Neuronal stem cell (in vitro differentiated cells): ENCODE data around the gene ARHGAP24.

Experiments used
- DNase-seq: peaks from one replicate; pipeline ENCODE4 v3.0.0-alpha.2; 2013; ENCODE audit warnings: low spot score
- H2AFZ ChIP-seq: one replicate; pipeline ENCODE4 v1.6.1; 2013; ENCODE audit warnings: mild to moderate bottlenecking, low read length, inconsistent platforms
- H2AK5ac ChIP-seq: 2 replicates; pipeline ENCODE4 v1.6.1; 2013; ENCODE audit warnings: low read depth, mild to moderate bottlenecking, inconsistent platforms, low read length, moderate library complexity, mixed read lengths
- H2BK120ac ChIP-seq: 2 replicates; pipeline ENCODE4 v1.6.1; 2013; ENCODE audit warnings: low read depth, mild to moderate bottlenecking, inconsistent platforms, low read length, moderate library complexity, mixed read lengths
- H2BK12ac ChIP-seq: one replicate; pipeline ENCODE4 v1.6.1; 2013; ENCODE audit warnings: low read length, inconsistent platforms
- H2BK15ac ChIP-seq: 2 replicates; pipeline ENCODE4 v1.6.1; 2013; ENCODE audit warnings: mild to moderate bottlenecking, low read length, inconsistent platforms, mixed read lengths
- H2BK5ac ChIP-seq: one replicate; pipeline ENCODE4 v1.6.1; 2013; ENCODE audit warnings: inconsistent platforms, mild to moderate bottlenecking, low read length, moderate library complexity
- H3K14ac ChIP-seq: one replicate; pipeline ENCODE4 v1.6.1; 2013; ENCODE audit warnings: low read length, inconsistent platforms
- H3K18ac ChIP-seq: 2 replicates; pipeline ENCODE4 v1.6.1; 2013; ENCODE audit warnings: low read length, inconsistent platforms
- H3K23ac ChIP-seq: 2 replicates; pipeline ENCODE4 v1.6.1; 2013; ENCODE audit warnings: low read depth, mild to moderate bottlenecking, mixed read lengths, low read length, inconsistent platforms; ENCODE audit not compliant: poor library complexity
- H3K27ac ChIP-seq: replicated peaks from 3 replicates; pipeline ENCODE4 v1.5.1; 2013; ENCODE audit warnings: low read length, inconsistent platforms
- H3K27me3 ChIP-seq, 3 experiments: 2 replicates each; pipeline ENCODE4 v1.6.1; 2013; ENCODE audit warnings: low read length in 3 of 3, mild to moderate bottlenecking in 2 of 3, inconsistent platforms in 1 of 3, low read depth in 1 of 3, mixed read lengths in 1 of 3, moderate library complexity in 1 of 3; ENCODE audit not compliant: control insufficient read depth in 3 of 3, insufficient read depth in 3 of 3
- H3K36me3 ChIP-seq, 2 donors: replicated peaks in 1 of 2; 2 replicates each; pipeline ENCODE4 v1.6.1; 2013; ENCODE audit warnings: low read length in 2 of 2; ENCODE audit not compliant: control insufficient read depth in 2 of 2, insufficient read depth in 2 of 2
- H3K4ac ChIP-seq: 2 replicates; pipeline ENCODE4 v1.6.1; 2013; ENCODE audit warnings: inconsistent platforms, mild to moderate bottlenecking, low read length, moderate library complexity
- H3K4me1 ChIP-seq, 2 donors: 1 replicate in 1 of 2; 2 replicates in 1 of 2; pipeline ENCODE4 v1.6.1; 2013; ENCODE audit warnings: low read length in 2 of 2, low read depth in 1 of 2; ENCODE audit not compliant: control insufficient read depth in 2 of 2, insufficient read depth in 1 of 2
- H3K4me2 ChIP-seq: one replicate; pipeline ENCODE4 v1.6.1; 2013; ENCODE audit warnings: mild to moderate bottlenecking, low read length, inconsistent platforms; ENCODE audit not compliant: insufficient read depth, poor library complexity, severe bottlenecking
- H3K4me3 ChIP-seq, 2 donors: 2 replicates each; pipeline ENCODE4 v1.5.1; 2013; ENCODE audit warnings: low read length in 2 of 2, mild to moderate bottlenecking in 2 of 2, inconsistent platforms in 1 of 2, moderate library complexity in 1 of 2
- H3K79me1 ChIP-seq: one replicate; pipeline ENCODE4 v1.6.1; 2013; ENCODE audit warnings: low read depth, mild to moderate bottlenecking, inconsistent platforms, low read length, moderate library complexity
- H3K9ac ChIP-seq: one replicate; pipeline ENCODE4 v1.6.1; 2013; ENCODE audit warnings: mild to moderate bottlenecking, low read depth, low read length, inconsistent platforms; ENCODE audit not compliant: poor library complexity
- H3K9me3 ChIP-seq, 2 donors: replicated peaks in 1 of 2; 2 replicates each; pipeline versions ENCODE3 to v1.6.1; 2013; ENCODE audit warnings: low read length in 2 of 2, mild to moderate bottlenecking in 2 of 2, inconsistent platforms in 1 of 2, low read depth in 1 of 2, mixed read lengths in 1 of 2, moderate library complexity in 1 of 2; ENCODE audit not compliant: control insufficient read depth in 2 of 2, insufficient read depth in 1 of 2
- H4K8ac ChIP-seq: one replicate; pipeline ENCODE4 v1.6.1; 2013; ENCODE audit warnings: low read depth, mild to moderate bottlenecking, inconsistent platforms, low read length, moderate library complexity
- H4K91ac ChIP-seq: one replicate; pipeline ENCODE4 v1.6.1; 2013; ENCODE audit warnings: low read length, low read depth, mild to moderate bottlenecking, inconsistent platforms; ENCODE audit not compliant: poor library complexity
- WGBS, 2 donors: extraction: QIAGEN DNeasy Blood & Tissue Kit; methylation state at CpG; one replicate each; pipeline ENCODE4 v1.1.7; 2013; ENCODE audit warnings: missing lambda C conversion rate in 2 of 2, mixed read lengths in 1 of 2; ENCODE audit not compliant: insufficient read length in 2 of 2, insufficient replicate concordance in 1 of 2; ENCODE audit errors: extremely low coverage in 2 of 2; 5-methylcytosine and 5-hydroxymethylcytosine counted together

ARHGAP24 gene

DNA sequence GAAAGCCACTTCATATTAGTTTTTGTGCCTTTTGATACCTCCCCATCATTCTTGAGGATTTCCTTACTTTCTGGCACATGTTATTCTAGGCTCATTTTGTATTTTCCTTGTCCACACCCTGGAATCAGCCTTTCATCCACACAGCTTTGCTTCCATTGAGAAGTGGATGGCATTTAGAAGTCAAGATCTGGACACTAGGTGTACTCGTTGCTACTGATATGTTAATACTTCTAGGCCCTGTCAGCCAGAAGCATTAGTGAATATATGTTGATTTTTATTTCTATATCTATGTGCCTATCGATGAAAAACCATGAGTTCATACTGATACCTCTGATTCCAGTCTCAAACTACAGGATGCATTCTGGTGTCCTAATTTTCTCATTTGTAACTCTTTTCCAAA lies 73.2 kb downstream of the ARHGAP24 start:
- H4K8ac ChIP-seq: no peak overlapping the region
- H2BK120ac ChIP-seq: no peak overlapping the region
- no peaks in the 10 kb centered on the region for H3K27me3 ChIP-seq
- no peak overlapping the region for H3K9ac ChIP-seq
- no peaks in the 10 kb centered on the region for H3K79me1 ChIP-seq
- no peak overlapping the region for H2AK5ac ChIP-seq
- H3K4me1 ChIP-seq: peaks cover 0 to 3% of the 10 kb centered on the region in 2 donors
- H2BK12ac ChIP-seq: no peak overlapping the region
- H3K14ac ChIP-seq: no peak overlapping the region
- no peak overlapping the region for H2BK15ac ChIP-seq
- H3K9me3 ChIP-seq: no peaks in the 10 kb centered on the region
- no peak overlapping the region for H3K4me2 ChIP-seq
- no peak overlapping the region for H2BK5ac ChIP-seq
- no peak overlapping the region for H3K4ac ChIP-seq
- H4K91ac ChIP-seq: no peak overlapping the region
- H3K27ac ChIP-seq: no peak overlapping the region
- no peaks in the 10 kb centered on the region for H3K36me3 ChIP-seq
- no peak overlapping the region for H3K4me3 ChIP-seq
- H3K23ac ChIP-seq: no peak overlapping the region
- DNase-seq: no peak
- no peak overlapping the region for H2AFZ ChIP-seq
- no peak overlapping the region for H3K18ac ChIP-seq
- WGBS, 2 donors: no CpG with 5 or more reads among the region's 2 CpGs

DNA sequence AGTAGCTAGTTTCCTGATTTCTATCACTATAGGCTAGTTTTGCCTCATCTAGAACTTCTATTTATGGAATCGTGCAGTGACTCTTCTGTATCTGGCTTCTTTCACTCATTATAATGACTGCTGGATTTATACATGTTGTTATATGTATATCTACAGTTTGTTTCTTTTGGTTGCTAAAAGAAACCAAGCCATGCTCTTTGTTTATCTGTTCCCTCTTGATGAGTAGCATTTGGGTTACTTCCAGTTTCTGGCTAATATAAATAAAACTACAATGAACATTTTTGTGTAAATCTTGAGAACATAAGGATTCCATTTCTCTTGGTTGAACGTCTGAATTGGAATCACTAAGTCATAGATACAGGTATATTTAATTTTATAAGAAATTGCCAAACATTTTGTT lies 73.9 kb downstream of the ARHGAP24 start:
- Histone ChIP-seq H3K27me3 (no peaks in the 10 kb centered on the region), H3K27ac (no peak overlapping the region), H3K4me3 (no peak overlapping the region), H3K18ac (no peak overlapping the region), H3K4me2 (no peak overlapping the region), H2BK12ac (no peak overlapping the region), H2BK5ac (no peak overlapping the region), H3K4ac (no peak overlapping the region), H4K91ac (no peak overlapping the region), H3K79me1 (no peaks in the 10 kb centered on the region), H3K36me3 (no peaks in the 10 kb centered on the region), H2AK5ac (no peak overlapping the region), H3K9ac (no peak overlapping the region), H3K14ac (no peak overlapping the region), H4K8ac (no peak overlapping the region), H2BK120ac (no peak overlapping the region), H3K23ac (no peak overlapping the region), H3K9me3 (no peaks in the 10 kb centered on the region), H2AFZ (no peak overlapping the region), H2BK15ac (no peak overlapping the region), H3K4me1 (peaks cover 0 to 1% of the 10 kb centered on the region in 2 donors)
- DNase-seq: no peak
- no CpG with 5 or more reads among the region's 2 CpGs for WGBS, 2 donors

DNA sequence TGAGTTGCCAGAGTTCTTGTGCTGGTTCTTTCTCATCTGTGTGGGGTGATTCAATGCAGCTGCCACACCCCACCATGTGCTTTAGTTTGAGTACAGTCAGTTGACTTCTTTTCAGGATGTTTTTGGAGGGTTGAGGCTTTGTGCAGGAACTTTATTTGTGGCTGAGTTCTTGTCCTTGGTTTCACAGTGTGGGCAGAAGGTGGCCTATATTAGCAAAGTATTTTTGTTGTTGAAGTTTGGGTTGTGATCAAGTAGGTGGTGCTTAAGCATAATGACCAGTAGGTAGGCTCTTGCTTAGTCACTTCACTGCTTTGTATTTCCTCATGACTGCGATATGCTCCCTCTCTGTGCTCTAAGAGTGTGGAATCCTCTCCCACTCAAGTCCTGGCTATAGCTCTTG lies 80.3 kb downstream of the ARHGAP24 start:
- WGBS, 2 donors: no CpG with 5 or more reads among the region's 1 CpG
- H4K8ac ChIP-seq: no peak overlapping the region
- H2BK5ac ChIP-seq: no peak overlapping the region
- H3K27me3 ChIP-seq: no peaks in the 10 kb centered on the region
- no peaks in the 10 kb centered on the region for H3K4me1 ChIP-seq
- H3K4ac ChIP-seq: no peak overlapping the region
- H4K91ac ChIP-seq: no peak overlapping the region
- no peak overlapping the region for H3K9ac ChIP-seq
- no peak overlapping the region for H3K4me3 ChIP-seq
- no peak overlapping the region for H3K23ac ChIP-seq
- H2BK12ac ChIP-seq: no peak overlapping the region
- no peak overlapping the region for H2AK5ac ChIP-seq
- H3K27ac ChIP-seq: no peak overlapping the region
- no peak overlapping the region for H3K4me2 ChIP-seq
- H3K36me3 ChIP-seq: no peaks in the 10 kb centered on the region
- H3K9me3 ChIP-seq: no peaks in the 10 kb centered on the region
- H3K14ac ChIP-seq: no peak overlapping the region
- H2BK15ac ChIP-seq: no peak overlapping the region
- H2AFZ ChIP-seq: no peak overlapping the region
- H3K79me1 ChIP-seq: no peaks in the 10 kb centered on the region
- no peak overlapping the region for H3K18ac ChIP-seq
- H2BK120ac ChIP-seq: no peak overlapping the region
- no peak for DNase-seq

DNA sequence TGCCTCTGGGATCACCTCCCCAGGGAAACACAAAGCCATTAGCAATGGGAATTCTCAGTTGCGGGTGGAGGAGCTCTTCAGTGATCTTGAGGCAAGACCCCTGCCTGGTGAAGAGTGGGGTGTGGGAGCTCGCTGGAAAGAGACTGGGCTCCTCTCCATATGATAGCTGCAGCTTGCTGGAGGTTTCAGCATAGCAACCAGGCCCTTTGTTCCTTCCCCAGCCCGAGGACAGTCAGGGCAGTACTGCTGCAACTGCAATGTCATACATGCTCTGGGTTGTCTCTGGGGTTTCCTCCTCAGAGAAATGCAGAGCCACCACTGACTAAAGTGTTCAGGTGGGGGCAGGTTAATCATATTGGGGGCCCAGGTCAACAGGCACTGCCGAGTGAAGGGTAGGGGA lies 81.3 kb downstream of the ARHGAP24 start:
- Histone ChIP-seq H3K27ac (no peak overlapping the region), H3K27me3 (no peaks in the 10 kb centered on the region), H2AFZ (peak overlapping the region; percentile 56), H3K9ac (no peak overlapping the region), H3K36me3 (no peaks in the 10 kb centered on the region), H3K4ac (peak overlapping the region; percentile 12), H2BK15ac (no peak overlapping the region), H2BK120ac (no peak overlapping the region), H4K8ac (no peak overlapping the region), H3K4me1 (no peaks in the 10 kb centered on the region), H3K14ac (peak overlapping the region; percentile 84), H4K91ac (no peak overlapping the region), H3K79me1 (no peaks in the 10 kb centered on the region), H3K4me3 (no peak overlapping the region), H2BK5ac (no peak overlapping the region), H3K23ac (no peak overlapping the region), H2AK5ac (no peak overlapping the region), H3K18ac (no peak overlapping the region), H2BK12ac (no peak overlapping the region), H3K4me2 (no peak overlapping the region), H3K9me3 (no peaks in the 10 kb centered on the region)
- WGBS, 2 donors: no CpG with 5 or more reads among the region's 4 CpGs
- no peak for DNase-seq
